K562 (cell line): ENCODE measurements around the gene MSRB2. TPM values are rescaled to one million over a fixed set of nuclear protein-coding genes. Genes with fewer than 3 reads are reported as not detected.
A peak's percentile ranks its signal among the peaks of the same experiment; 100 is the strongest.

Experiments used
- ATF3 ChIP-seq, 2 experiments: fragments of 450-650 bp in 1 of 2; sonication (generic) in 1 of 2; formaldehyde crosslinking in 1 of 2; IDR thresholded peaks in 1 of 2; conservative IDR thresholded peaks in 1 of 2; 2 replicates each; pipeline versions ENCODE4 v1.6.1 to v1.8.1; 2016 to 2023; ENCODE audit warnings: mild to moderate bottlenecking in 2 of 2, moderate library complexity in 2 of 2, inconsistent platforms in 1 of 2, missing genetic modification reagents in 1 of 2
- BRF1 ChIP-seq: IDR thresholded peaks from 3 replicates; pipeline ENCODE4 v1.6.1; 2011; ENCODE audit warnings: borderline replicate concordance, mild to moderate bottlenecking; ENCODE audit not compliant: insufficient read length; ENCODE audit errors: extremely low read depth
- CAMTA2 ChIP-seq: fragments of 250-450 bp; sonication (Bioruptor Pico); conservative IDR thresholded peaks from 2 replicates; pipeline ENCODE4 v1.5.1; 2022
- CSDE1 ChIP-seq, 2 experiments: fragments of 450-650 bp; IDR thresholded peaks; 2 replicates each; pipeline ENCODE4 v1.6.1; 2016; ENCODE audit warnings: mild to moderate bottlenecking in 1 of 2
- CTCF ChIP-seq, 3 experiments: IDR thresholded peaks in 2 of 3; conservative IDR thresholded peaks in 1 of 3; 2 replicates each; pipeline ENCODE4 v1.5.1; 2011 to 2012; ENCODE audit warnings: low read length in 3 of 3, mild to moderate bottlenecking in 3 of 3, control low read depth in 2 of 3, improper control_type of control experiment in 1 of 3, inconsistent platforms in 1 of 3, low read depth in 1 of 3, mixed read lengths in 1 of 3, moderate library complexity in 1 of 3; ENCODE audit not compliant: insufficient read depth in 2 of 3
- DEAF1 ChIP-seq: fragments of 450-650 bp; formaldehyde crosslinking; IDR thresholded peaks from 2 replicates; pipeline ENCODE4 v1.4.0; 2020; ENCODE audit warnings: mild to moderate bottlenecking, moderate library complexity
- FOSL1 ChIP-seq: fragments of 200-800 bp; sonication (Bioruptor generic); conservative IDR thresholded peaks from 2 replicates; pipeline ENCODE4 v1.6.1; 2016; ENCODE audit warnings: missing genetic modification characterization, missing compliant biosample characterization
- HMG20B ChIP-seq: fragments of 250-450 bp; sonication (Bioruptor Pico); IDR thresholded peaks from 2 replicates; pipeline ENCODE4 v1.5.0; 2021; ENCODE audit warnings: mild to moderate bottlenecking
- KLF16 ChIP-seq: IDR thresholded peaks from 2 replicates; pipeline ENCODE4 v1.6.1; 2016; ENCODE audit warnings: antibody characterized with exemption
- NFYB ChIP-seq: IDR thresholded peaks from 2 replicates; pipeline ENCODE4 v1.6.1; 2011; ENCODE audit warnings: mild to moderate bottlenecking, moderate library complexity; ENCODE audit not compliant: insufficient read length; ENCODE audit errors: extremely low read depth
- PBX2 ChIP-seq, 2 experiments: IDR thresholded peaks in 1 of 2; conservative IDR thresholded peaks in 1 of 2; 2 replicates each; pipeline ENCODE4 v1.6.1; 2016; ENCODE audit warnings: low read depth in 2 of 2, mild to moderate bottlenecking in 1 of 2, missing compliant biosample characterization in 1 of 2, missing genetic modification characterization in 1 of 2, moderate library complexity in 1 of 2
- RB1 ChIP-seq: fragments of 450-650 bp; IDR thresholded peaks from 2 replicates; pipeline ENCODE4 v1.6.1; 2017; ENCODE audit warnings: low read depth, mild to moderate bottlenecking
- SMC3 ChIP-seq: conservative IDR thresholded peaks from 2 replicates; pipeline ENCODE4 v1.6.1; 2011; ENCODE audit warnings: low read depth, low read length, improper control_type of control experiment; ENCODE audit not compliant: insufficient read depth
- STAG1 ChIP-seq: sonication (generic); formaldehyde crosslinking; IDR thresholded peaks from 2 replicates; pipeline ENCODE4 v1.5.0; 2020; ENCODE audit warnings: missing genetic modification reagents, borderline replicate concordance
- ZNF239 ChIP-seq: fragments of 250-450 bp; sonication (Bioruptor Pico); IDR thresholded peaks from 2 replicates; pipeline ENCODE4 v1.4.0; 2020; ENCODE audit warnings: mild to moderate bottlenecking
- ZNF24 ChIP-seq: fragments of 450-650 bp; IDR thresholded peaks from 2 replicates; pipeline ENCODE4 v1.6.1; 2016
- ZNF740 ChIP-seq, 3 experiments: fragments of 200-800 bp in 1 of 3; sonication (Bioruptor generic) in 1 of 3; sonication (generic) in 1 of 3; formaldehyde crosslinking in 1 of 3; IDR thresholded peaks; 2 replicates each; pipeline versions ENCODE4 v1.6.1 to v1.8.0; 2016 to 2022; ENCODE audit warnings: mild to moderate bottlenecking in 2 of 3, missing compliant biosample characterization in 2 of 3, missing genetic modification characterization in 2 of 3, missing genetic modification reagents in 1 of 3
- polyA plus RNA-seq, 8 experiments: library from polyadenylated mRNA; depleted of rRNA in 4 of 8; stranded (reverse) in 5 of 8; unstranded in 3 of 8; fragments of >200 nt; fragmentation: Nextera tagmentation in 2 of 8; fragmentation: Illumina TruSeq in 1 of 8; extraction: Ambion mirVana in 2 of 8; extraction: Trizol in 1 of 8; gene quantifications; 2 replicates each; pipeline versions ENCODE4 v1.2.1 to v1.2.3, GENCODE V29; 2011 to 2014; ENCODE audit warnings: inconsistent platforms in 1 of 8, missing spikeins in 1 of 8
- total RNA-seq, 7 experiments: library from RNA; depleted of rRNA in 6 of 7; stranded (reverse); fragments of >200 nt in 6 of 7; fragmentation: Illumina TruSeq in 2 of 7; extraction: Trizol in 2 of 7; gene quantifications; 2 replicates each; pipeline versions ENCODE4 v1.2.1 to v1.2.3, GENCODE V29; 2011 to 2021; ENCODE audit warnings: low replicate concordance in 1 of 7

The MSRB2 gene
- total and polyA plus RNA-seq, 9 of the 15 experiments (the other 6 are each of a cell fraction or from before 2014, with no cell fraction given) = 1.5 to 22.3 (median 5.9) TPM

- TF ChIP-seq ZNF740 (CRISPR knock-in tag; IDR thresholded peaks at IDR 0.05) (peak; percentile 96), ZNF740 (tag; IDR thresholded peaks at IDR 0.05) (peak in 1 of 2 experiments; percentile 93; a peak in 2 of 4 replicates), CTCF (IDR thresholded peaks at IDR 0.05 in 2 of 3, conservative IDR thresholded peaks at IDR 0.05 in 1 of 3; ENCODE audit: insufficient read depth in 2 of 3, low read depth in 1 of 3, low read length in 3 of 3) (peak; percentile 83 to 89 (median 83)), ATF3 (IDR thresholded peaks at IDR 0.05) (no peak), ATF3 (CRISPR knock-in tag; conservative IDR thresholded peaks at IDR 0.05) (no peak), FOSL1 (tag) (peak; percentile 11), NFYB (no peak), KLF16 (peak; percentile 32; the same call in 1 of the 2 replicates), RB1 (0 out of 2 replicates have a peak, but pooled peaks have one; percentile 16), HMG20B (CRISPR knock-in tag) (no peak), ZNF24 (0 out of 2 replicates have a peak, but pooled peaks have one; percentile 16), DEAF1 (CRISPR knock-in tag) (peak; percentile 72), BRF1 (no peak), CSDE1 (IDR thresholded peaks at IDR 0.05) (no peak), ZNF239 (CRISPR knock-in tag) (no peak), PBX2 (CRISPR knock-in tag; IDR thresholded peaks at IDR 0.05; ENCODE audit: low read depth) (no peak), PBX2 (tag; conservative IDR thresholded peaks at IDR 0.05; ENCODE audit: low read depth) (0 out of 2 replicates have a peak, but pooled peaks have one; percentile 29), SMC3 (peak; percentile 53; the same call in 1 of the 2 replicates), STAG1 (CRISPR knock-in tag) (peak; percentile 56; the same call in 1 of the 2 replicates), CAMTA2 (CRISPR knock-in tag) (no peak)
Observed at GRCh38 chr10:23158370-23158769, 63.0 kb downstream of the MSRB2 start (continued).
